ENCODE data around the gene DUSP28.

DNA sequence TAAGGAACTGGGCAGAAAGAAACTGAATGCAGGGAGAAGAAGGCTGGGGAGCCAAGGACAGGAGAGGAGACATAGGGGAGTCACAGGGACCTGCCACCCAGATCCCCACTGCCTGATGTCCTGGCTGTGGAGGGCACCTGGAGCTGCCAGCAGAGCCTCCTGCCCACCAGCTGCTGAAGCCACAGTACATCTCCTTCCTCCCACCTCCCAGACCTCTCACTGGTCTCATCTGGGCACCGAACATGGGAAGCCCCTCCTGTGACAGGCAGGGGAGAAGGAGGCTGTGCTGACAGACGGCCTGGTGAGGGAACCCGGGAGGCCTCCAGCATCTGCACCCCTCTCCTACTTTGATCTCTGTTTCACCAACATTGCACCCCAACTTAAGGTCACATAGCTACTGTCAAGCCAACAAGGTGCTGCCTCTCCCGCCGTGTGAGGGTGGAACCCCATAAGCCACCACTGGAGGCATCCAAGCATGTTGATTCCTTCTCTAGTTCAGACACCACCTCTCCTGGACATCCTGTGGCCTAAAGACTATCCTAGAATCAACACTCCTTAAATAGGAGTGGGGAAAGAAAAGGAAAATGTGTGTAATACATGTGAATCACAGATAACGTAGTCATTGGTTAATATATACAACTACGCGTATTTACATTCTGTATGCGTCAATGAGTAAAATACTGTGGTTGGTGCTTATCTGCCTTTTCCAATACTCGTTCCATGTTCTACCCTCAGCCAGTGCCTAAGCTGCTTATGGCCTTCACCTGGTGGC lies 4.6 kb downstream of the DUSP28 start:
- TF ChIP-seq, protein P1, sequence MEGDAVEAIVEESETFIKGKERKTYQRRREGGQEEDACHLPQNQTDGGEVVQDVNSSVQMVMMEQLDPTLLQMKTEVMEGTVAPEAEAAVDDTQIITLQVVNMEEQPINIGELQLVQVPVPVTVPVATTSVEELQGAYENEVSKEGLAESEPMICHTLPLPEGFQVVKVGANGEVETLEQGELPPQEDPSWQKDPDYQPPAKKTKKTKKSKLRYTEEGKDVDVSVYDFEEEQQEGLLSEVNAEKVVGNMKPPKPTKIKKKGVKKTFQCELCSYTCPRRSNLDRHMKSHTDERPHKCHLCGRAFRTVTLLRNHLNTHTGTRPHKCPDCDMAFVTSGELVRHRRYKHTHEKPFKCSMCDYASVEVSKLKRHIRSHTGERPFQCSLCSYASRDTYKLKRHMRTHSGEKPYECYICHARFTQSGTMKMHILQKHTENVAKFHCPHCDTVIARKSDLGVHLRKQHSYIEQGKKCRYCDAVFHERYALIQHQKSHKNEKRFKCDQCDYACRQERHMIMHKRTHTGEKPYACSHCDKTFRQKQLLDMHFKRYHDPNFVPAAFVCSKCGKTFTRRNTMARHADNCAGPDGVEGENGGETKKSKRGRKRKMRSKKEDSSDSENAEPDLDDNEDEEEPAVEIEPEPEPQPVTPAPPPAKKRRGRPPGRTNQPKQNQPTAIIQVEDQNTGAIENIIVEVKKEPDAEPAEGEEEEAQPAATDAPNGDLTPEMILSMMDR (IDR thresholded peaks at IDR 0.05): no peak
- TF ChIP-seq POLR2A (IDR thresholded peaks at IDR 0.05): no peak

Measured in transverse colon (tissue), 3 donors.